GM19372 (cell line): Measurements from ENCODE around the gene NEIL3.

Experiments used
- ATAC-seq: cut with Tn5 transposase; IDR thresholded peaks from one replicate; pipeline ENCODE4 v1.9.1; 2021; ENCODE audit warnings: mild to moderate bottlenecking, low read depth, moderate library complexity; ENCODE audit not compliant: unreplicated experiment

NEIL3 gene, protein sequence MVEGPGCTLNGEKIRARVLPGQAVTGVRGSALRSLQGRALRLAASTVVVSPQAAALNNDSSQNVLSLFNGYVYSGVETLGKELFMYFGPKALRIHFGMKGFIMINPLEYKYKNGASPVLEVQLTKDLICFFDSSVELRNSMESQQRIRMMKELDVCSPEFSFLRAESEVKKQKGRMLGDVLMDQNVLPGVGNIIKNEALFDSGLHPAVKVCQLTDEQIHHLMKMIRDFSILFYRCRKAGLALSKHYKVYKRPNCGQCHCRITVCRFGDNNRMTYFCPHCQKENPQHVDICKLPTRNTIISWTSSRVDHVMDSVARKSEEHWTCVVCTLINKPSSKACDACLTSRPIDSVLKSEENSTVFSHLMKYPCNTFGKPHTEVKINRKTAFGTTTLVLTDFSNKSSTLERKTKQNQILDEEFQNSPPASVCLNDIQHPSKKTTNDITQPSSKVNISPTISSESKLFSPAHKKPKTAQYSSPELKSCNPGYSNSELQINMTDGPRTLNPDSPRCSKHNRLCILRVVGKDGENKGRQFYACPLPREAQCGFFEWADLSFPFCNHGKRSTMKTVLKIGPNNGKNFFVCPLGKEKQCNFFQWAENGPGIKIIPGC

GRCh38 chr4:177309522-177310371 lies at the start of gene NEIL3:
Gene NEIL3 (plus strand): TSS chr4:177309874. CDS start chr4:177309954, 80 bp downstream.
- ATAC-seq, result peak; percentile 93

DNA sequence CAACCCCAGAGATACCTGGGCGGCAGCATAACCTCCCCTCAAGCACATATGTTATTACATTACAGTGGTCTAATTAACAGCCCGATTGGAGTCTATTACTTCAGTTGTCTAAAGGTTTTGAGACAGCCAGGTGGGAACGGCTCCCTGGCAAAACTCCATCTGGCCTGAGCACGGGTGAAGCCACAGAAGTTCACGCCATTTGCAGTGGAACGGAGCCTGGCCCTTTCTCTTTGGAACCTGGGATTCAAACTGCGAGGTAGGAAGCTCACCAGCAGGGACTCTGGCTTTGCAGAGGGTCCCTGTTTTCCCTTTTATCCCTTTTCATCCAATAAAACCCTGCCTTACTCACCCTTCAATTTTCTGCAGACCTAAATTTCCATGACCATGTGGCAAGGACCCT lies 45.9 kb upstream of the NEIL3 start:
- no peak for ATAC-seq

DNA sequence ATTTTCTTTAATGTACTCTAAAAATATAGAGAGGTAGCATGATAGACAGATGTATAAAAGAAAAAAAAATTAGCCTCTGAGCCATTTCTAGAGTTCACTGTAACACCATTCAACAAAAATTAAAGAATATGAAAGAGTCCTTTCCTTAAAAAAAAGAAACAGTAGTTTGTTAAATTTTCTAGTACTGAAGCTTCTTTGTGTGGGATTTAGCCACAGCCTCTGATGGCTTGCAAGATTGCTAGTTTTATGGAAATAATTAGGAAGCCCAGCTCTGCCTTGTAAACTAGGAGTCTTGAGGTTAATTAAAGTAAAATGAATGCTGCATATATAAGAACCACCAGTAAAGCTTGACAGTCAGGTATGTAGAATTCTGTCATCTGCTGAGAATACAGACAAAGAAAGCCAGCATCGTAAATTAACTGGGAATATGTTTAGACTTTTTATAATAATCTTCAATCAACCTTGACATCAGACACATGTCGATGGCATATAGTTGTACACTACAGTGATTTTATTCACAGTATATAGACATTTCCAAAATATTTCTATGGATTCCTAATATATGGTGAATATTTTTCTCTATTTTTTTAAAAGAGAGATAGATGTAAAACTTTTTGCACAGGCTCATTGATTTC lies 44.8 kb upstream of the NEIL3 start:
- no peak for ATAC-seq

- ATAC-seq, result no peak
Observed at GRCh38 chr4:177265729-177266128, 43.9 kb upstream of the NEIL3 start.

GRCh38 chr4:177266506-177266905 lies 43.2 kb upstream of the NEIL3 start:
- no peak for ATAC-seq

DNA sequence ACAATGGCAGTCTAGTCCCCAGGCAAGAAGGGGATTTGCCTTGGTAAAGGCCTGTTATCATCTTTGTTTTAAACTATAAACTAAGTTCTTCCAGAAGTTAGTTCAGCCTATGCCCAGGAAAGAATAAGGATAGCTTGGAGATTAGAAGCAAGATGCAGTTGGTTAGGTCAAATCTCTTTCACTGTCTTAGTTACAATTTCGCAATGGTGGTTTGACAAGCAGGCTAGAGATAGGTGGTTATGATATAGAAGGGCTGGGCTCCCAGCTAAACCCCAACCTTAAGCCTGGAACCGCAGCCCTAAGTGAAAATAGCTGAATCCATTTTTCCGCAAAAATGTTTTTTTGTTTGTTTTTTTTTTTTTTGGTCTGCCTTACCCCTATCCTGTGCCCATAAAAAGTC lies 41.8 kb upstream of the NEIL3 start:
- ATAC-seq, result no peak

DNA sequence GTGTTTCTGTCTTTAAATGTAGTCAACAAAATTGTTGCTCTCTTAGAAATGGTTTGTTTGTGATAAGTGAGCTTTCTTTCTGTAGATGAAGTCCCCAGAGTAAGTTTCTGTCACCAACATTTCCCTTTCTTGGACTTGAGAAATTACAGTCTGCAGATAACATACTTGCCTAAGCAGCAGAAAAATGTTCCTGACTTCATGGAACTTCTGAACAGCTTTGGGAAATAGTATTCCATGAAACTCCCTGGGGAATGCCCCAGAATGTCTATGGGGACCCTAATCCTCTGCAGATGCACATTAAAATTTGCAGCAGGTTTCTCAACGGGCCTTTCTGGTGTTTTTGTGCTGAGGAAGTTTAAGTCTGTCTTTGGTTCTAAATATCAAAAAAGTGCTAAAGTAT lies 38.6 kb upstream of the NEIL3 start:
- ATAC-seq, result no peak

DNA sequence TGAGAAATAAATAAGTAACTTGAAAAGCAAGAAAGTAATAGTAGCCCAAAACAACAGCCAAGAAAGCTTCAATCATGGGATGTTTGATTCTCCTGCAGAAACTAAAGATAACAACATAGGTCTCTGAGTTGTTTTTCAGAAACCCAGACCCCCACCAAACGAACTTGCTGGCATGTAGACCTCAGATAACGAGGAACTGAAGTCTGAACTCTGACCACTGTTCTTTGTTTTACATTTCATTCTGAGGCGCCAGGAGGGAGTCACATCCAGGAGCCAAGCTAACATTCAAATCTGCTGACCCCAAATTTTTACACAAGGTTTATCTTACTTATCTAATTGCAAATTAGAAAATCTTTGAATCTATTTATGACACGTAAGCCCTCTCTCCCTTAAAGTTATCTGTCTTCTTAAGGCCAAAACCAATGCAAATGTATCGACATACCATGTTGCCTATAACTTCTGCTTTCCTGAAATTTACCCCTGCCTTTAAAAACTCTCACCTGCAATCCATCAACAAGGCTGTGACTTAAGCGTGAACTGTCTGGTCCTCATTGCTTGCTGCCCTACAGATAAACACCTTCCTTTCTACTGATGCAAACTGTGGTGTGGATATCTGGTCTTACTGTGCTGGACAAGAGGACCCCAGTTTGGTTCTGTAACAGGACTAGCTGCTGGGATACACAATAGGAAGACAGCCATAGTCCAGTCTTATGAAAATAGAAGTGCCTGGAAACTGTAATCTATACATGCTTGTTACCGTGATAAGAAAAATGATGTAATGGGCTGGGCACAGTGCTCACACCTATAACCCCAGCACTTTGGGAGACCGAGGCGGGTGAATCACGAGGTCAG lies 37.5 kb upstream of the NEIL3 start:
- no peak for ATAC-seq

GRCh38 chr4:177275999-177276398 lies 33.7 kb upstream of the NEIL3 start:
- no peak for ATAC-seq

GRCh38 chr4:177281351-177281909 lies 28.2 kb upstream of the NEIL3 start:
- no peak for ATAC-seq

GRCh38 chr4:177282284-177282835 lies 27.3 kb upstream of the NEIL3 start:
- no peak for ATAC-seq

- ATAC-seq, result no peak
Observed at GRCh38 chr4:177283167-177283566, 26.5 kb upstream of the NEIL3 start.

DNA sequence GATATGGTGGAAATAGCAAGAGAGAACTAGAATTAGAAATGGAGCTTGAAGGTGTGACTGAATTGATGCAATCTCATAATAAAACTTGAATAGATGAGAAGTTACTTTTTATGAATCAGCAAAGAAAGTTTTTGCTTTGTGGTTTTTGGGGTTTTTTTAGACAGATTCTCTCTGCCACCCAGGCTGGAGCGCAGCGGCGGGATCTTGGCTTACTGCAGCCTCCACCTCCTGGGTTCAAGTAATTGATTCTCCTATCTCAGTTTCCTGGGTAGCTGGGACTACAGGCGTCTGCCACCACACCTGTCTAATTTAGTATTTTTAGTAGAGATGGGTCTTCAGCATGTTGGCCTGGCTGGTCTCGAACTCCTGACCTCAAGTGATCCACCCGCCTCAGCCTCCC lies 23.7 kb upstream of the NEIL3 start:
- no peak for ATAC-seq

GRCh38 chr4:177287255-177287654 lies 22.4 kb upstream of the NEIL3 start:
- ATAC-seq, result no peak

- no peak for ATAC-seq
Observed at GRCh38 chr4:177288335-177288734, 21.3 kb upstream of the NEIL3 start.

GRCh38 chr4:177290780-177291179 lies 18.9 kb upstream of the NEIL3 start:
- ATAC-seq, result no peak

GRCh38 chr4:177292171-177292570 lies 17.5 kb upstream of the NEIL3 start:
- ATAC-seq, result no peak

DNA sequence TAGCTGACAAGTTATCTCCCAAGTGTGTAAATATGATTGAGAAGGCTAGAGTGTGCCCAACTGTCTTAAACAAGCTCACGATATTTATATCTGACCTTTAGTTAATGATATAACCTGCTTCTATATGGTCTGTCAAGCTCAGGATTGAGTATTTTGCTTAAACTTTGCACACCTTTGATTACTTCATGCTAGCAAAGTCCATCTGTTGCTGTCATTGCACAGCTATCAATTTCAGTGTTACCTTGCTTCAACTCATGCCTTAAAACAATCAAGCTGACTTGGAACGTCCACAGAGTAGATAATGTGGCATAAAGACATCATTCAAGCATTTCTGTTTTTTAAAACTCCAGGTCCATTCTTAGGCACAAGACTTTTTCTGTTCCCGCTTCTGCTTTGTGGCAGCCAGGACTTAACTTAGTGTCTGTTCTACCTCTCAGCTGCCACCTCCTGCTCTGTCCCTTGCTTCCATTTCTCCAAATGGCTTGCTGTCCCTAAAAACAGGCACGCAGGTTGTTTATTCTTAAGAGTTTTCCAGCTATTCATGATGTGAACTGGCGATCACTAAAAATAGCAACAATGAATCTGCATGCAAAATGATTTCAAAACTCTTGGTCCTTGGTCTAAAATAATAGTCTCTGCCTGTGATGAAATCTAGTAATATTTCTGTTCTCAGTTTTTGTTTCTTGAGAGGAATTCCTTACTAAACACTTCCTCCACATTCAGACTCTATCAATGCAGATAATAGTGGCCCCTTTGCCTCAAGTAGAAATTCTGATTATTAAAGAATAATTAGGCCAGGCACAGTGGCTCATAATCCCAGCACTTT lies 16.3 kb upstream of the NEIL3 start:
- no peak for ATAC-seq
